SH-SY5Y (cell line): ENCODE results near the gene SIGLEC6.

Experiments
- GATA2 ChIP-seq: IDR thresholded peaks from 2 replicates; pipeline ENCODE4 v1.6.1; 2011; ENCODE audit warnings: mild to moderate bottlenecking, low read depth, low read length
- GATA3 ChIP-seq: IDR thresholded peaks from 2 replicates; pipeline ENCODE4 v1.6.1; 2011; ENCODE audit warnings: low read depth, mild to moderate bottlenecking, low read length, moderate library complexity

GRCh38 chr19:51469629-51470028, 61.8 kb downstream of the SIGLEC6 start:
- no peak for TF ChIP-seq GATA3
- TF ChIP-seq GATA2: no peak
